Neural cell (in vitro differentiated cells): Measurements from ENCODE around the gene FAM184A. TPM values are rescaled to one million over a fixed set of nuclear protein-coding genes. Genes with fewer than 3 reads are reported as not detected.

Source experiments
- H2AFZ ChIP-seq: fragments of 200-600, 300-800 bp; sonication (generic), shearing (Covaris generic); 2 replicates; pipeline ENCODE4 v1.6.0; 2014; ENCODE audit warnings: low read depth, mild to moderate bottlenecking, antibody characterized with exemption, low read length, moderate library complexity
- H3F3A ChIP-seq: fragments of 200-600 bp; shearing (Covaris generic); 2 replicates; pipeline ENCODE4 v1.6.1; 2016; ENCODE audit warnings: mild to moderate bottlenecking, moderate library complexity, mixed read lengths, antibody characterized with exemption, low read length; ENCODE audit not compliant: insufficient read depth, poor library complexity, severe bottlenecking
- H3K27ac ChIP-seq: fragments of 200-600, 300-800 bp; sonication (generic), shearing (Covaris generic); 2 replicates; pipeline ENCODE4 v1.5.1; 2014; ENCODE audit warnings: mild to moderate bottlenecking, low read length, moderate library complexity
- H3K27me3 ChIP-seq: fragments of 300-800, 200-600 bp; sonication (generic), shearing (Covaris generic); 2 replicates; pipeline ENCODE4 v1.6.0; 2014; ENCODE audit warnings: mild to moderate bottlenecking, low read depth, low read length, moderate library complexity; ENCODE audit not compliant: insufficient read depth
- H3K36me3 ChIP-seq: fragments of 300-800, 200-600 bp; sonication (generic), shearing (Covaris generic); 2 replicates; pipeline ENCODE4 v1.5.1; 2014; ENCODE audit warnings: mild to moderate bottlenecking, antibody characterized with exemption, low read length, moderate library complexity; ENCODE audit not compliant: insufficient read depth
- H3K4me2 ChIP-seq: fragments of 300-800, 200-600 bp; sonication (generic), shearing (Covaris generic); 2 replicates; pipeline ENCODE4 v1.6.0; 2014; ENCODE audit warnings: mild to moderate bottlenecking, low read length
- H3K4me3 ChIP-seq: fragments of 300-800, 200-600 bp; sonication (generic), shearing (Covaris generic); 2 replicates; pipeline ENCODE4 v1.5.1; 2014; ENCODE audit warnings: mild to moderate bottlenecking, low read length, moderate library complexity
- H3K79me2 ChIP-seq: fragments of 200-600 bp; shearing (Covaris generic); replicated peaks from 2 replicates; pipeline ENCODE4 v1.6.0; 2014; ENCODE audit warnings: mild to moderate bottlenecking, low read length, moderate library complexity; ENCODE audit not compliant: insufficient read depth
- H3K9ac ChIP-seq: fragments of 300-800, 200-600 bp; sonication (generic), shearing (Covaris generic); 2 replicates; pipeline ENCODE4 v1.6.1; 2016; ENCODE audit warnings: mild to moderate bottlenecking, low read length, mixed read lengths
- H3K9me2 ChIP-seq: fragments of 200-600 bp; shearing (Covaris generic); 2 replicates; pipeline ENCODE4 v1.6.1; 2016; ENCODE audit warnings: mild to moderate bottlenecking, low read length, mixed read lengths; ENCODE audit not compliant: insufficient read depth
- H3K9me3 ChIP-seq: fragments of 200-600, 300-800 bp; sonication (generic), shearing (Covaris generic); 2 replicates; pipeline ENCODE4 v1.6.1; 2016; ENCODE audit warnings: mild to moderate bottlenecking, mixed run types, low read length, moderate library complexity, mixed read lengths
- H4K20me1 ChIP-seq: fragments of 200-600 bp; shearing (Covaris generic); 2 replicates; pipeline ENCODE4 v1.6.1; 2016; ENCODE audit warnings: mild to moderate bottlenecking, mixed run types; ENCODE audit not compliant: insufficient read depth
- EP300 ChIP-seq: fragments of 450-650 bp; conservative IDR thresholded peaks from 2 replicates; pipeline ENCODE4 v1.6.1; 2014; ENCODE audit warnings: antibody characterized with exemption, mild to moderate bottlenecking, moderate library complexity; ENCODE audit not compliant: poor library complexity, severe bottlenecking
- EZH2 ChIP-seq: fragments of 200-600, 300-800 bp; shearing (Covaris generic), sonication (generic); IDR thresholded peaks from 2 replicates; pipeline ENCODE4 v1.6.1; 2014; ENCODE audit warnings: antibody characterized with exemption, low read length, borderline replicate concordance, mild to moderate bottlenecking; ENCODE audit not compliant: insufficient read depth, poor library complexity, severe bottlenecking
- MXI1 ChIP-seq: fragments of 450-650 bp; conservative IDR thresholded peaks from 2 replicates; pipeline ENCODE4 v1.6.1; 2014; ENCODE audit warnings: antibody characterized with exemption, mild to moderate bottlenecking; ENCODE audit not compliant: poor library complexity, severe bottlenecking
- POLR2AphosphoS5 ChIP-seq: IDR thresholded peaks from 2 replicates; pipeline ENCODE4 v1.6.1; 2012
- RAD21 ChIP-seq: fragments of 450-650 bp; conservative IDR thresholded peaks from 2 replicates; pipeline ENCODE4 v1.6.1; 2014; ENCODE audit warnings: antibody characterized with exemption, mild to moderate bottlenecking, moderate library complexity
- SMC3 ChIP-seq: fragments of 450-650 bp; conservative IDR thresholded peaks from 2 replicates; pipeline ENCODE4 v1.6.1; 2014; ENCODE audit warnings: antibody characterized with exemption, mild to moderate bottlenecking, moderate library complexity; ENCODE audit not compliant: poor library complexity
- TAF1 ChIP-seq: IDR thresholded peaks from 2 replicates; pipeline ENCODE4 v1.6.1; 2012; ENCODE audit warnings: low read depth
- polyA plus RNA-seq: library from polyadenylated mRNA; depleted of rRNA; stranded (reverse); fragments of >200 nt; gene quantifications from 2 replicates; pipeline ENCODE4 v1.2.3, GENCODE V29; 2014
- TF ChIP-seq, protein P1 (sequence below): IDR thresholded peaks from 2 replicates; pipeline ENCODE4 v1.6.1; 2012; ENCODE audit warnings: borderline replicate concordance
- TF ChIP-seq, protein P2 (sequence below): fragments of 450-650 bp; IDR thresholded peaks from 2 replicates; pipeline ENCODE4 v1.5.1; 2014; ENCODE audit warnings: antibody characterized with exemption, mild to moderate bottlenecking, moderate library complexity; ENCODE audit not compliant: poor library complexity, severe bottlenecking

Gene FAM184A
- polyA plus RNA-seq, 1 donor from 2014 or later, result 47.5 TPM

DNA sequence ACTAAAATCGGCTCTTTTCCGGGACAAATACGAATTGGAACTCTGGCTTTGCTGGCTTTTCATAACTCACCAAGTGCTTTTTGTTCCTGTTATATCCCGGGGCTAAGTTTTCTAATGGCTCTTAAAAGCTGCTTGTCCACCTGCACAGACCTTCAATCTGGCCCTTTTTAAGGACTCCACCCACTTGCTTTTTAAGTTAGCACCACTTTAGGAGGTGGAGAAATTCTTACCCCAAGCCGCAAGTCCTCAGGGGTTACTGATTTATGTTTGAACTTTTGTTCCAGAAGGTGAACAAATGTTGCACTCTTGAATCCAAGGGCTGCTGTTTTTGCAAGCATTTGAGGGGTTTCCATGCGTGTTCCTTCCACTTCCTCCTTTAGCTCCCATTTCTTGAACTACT, 37.8 kb downstream of the FAM184A start:
- no peak overlapping the region for H3K4me3 ChIP-seq
- TF ChIP-seq, protein P1, sequence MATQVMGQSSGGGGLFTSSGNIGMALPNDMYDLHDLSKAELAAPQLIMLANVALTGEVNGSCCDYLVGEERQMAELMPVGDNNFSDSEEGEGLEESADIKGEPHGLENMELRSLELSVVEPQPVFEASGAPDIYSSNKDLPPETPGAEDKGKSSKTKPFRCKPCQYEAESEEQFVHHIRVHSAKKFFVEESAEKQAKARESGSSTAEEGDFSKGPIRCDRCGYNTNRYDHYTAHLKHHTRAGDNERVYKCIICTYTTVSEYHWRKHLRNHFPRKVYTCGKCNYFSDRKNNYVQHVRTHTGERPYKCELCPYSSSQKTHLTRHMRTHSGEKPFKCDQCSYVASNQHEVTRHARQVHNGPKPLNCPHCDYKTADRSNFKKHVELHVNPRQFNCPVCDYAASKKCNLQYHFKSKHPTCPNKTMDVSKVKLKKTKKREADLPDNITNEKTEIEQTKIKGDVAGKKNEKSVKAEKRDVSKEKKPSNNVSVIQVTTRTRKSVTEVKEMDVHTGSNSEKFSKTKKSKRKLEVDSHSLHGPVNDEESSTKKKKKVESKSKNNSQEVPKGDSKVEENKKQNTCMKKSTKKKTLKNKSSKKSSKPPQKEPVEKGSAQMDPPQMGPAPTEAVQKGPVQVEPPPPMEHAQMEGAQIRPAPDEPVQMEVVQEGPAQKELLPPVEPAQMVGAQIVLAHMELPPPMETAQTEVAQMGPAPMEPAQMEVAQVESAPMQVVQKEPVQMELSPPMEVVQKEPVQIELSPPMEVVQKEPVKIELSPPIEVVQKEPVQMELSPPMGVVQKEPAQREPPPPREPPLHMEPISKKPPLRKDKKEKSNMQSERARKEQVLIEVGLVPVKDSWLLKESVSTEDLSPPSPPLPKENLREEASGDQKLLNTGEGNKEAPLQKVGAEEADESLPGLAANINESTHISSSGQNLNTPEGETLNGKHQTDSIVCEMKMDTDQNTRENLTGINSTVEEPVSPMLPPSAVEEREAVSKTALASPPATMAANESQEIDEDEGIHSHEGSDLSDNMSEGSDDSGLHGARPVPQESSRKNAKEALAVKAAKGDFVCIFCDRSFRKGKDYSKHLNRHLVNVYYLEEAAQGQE, result no peak
- TF ChIP-seq MXI1 (no peak), EZH2 (no peak), SMC3 (no peak), TAF1 (no peak), EP300 (no peak), POLR2AphosphoS5 (no peak), RAD21 (no peak)
- TF ChIP-seq, protein P2, sequence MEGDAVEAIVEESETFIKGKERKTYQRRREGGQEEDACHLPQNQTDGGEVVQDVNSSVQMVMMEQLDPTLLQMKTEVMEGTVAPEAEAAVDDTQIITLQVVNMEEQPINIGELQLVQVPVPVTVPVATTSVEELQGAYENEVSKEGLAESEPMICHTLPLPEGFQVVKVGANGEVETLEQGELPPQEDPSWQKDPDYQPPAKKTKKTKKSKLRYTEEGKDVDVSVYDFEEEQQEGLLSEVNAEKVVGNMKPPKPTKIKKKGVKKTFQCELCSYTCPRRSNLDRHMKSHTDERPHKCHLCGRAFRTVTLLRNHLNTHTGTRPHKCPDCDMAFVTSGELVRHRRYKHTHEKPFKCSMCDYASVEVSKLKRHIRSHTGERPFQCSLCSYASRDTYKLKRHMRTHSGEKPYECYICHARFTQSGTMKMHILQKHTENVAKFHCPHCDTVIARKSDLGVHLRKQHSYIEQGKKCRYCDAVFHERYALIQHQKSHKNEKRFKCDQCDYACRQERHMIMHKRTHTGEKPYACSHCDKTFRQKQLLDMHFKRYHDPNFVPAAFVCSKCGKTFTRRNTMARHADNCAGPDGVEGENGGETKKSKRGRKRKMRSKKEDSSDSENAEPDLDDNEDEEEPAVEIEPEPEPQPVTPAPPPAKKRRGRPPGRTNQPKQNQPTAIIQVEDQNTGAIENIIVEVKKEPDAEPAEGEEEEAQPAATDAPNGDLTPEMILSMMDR, result no peak
- H3K9ac ChIP-seq, result no peak overlapping the region
- H4K20me1 ChIP-seq, result no peaks in the 10 kb centered on the region
- H2AFZ ChIP-seq, result no peak overlapping the region
- no peaks in the 10 kb centered on the region for H3F3A ChIP-seq
- no peaks in the 10 kb centered on the region for H3K27me3 ChIP-seq
- H3K4me2 ChIP-seq, result no peak overlapping the region
- no peaks in the 10 kb centered on the region for H3K9me2 ChIP-seq
- H3K27ac ChIP-seq, result no peak overlapping the region
- no peaks in the 10 kb centered on the region for H3K79me2 ChIP-seq
- no peaks in the 10 kb centered on the region for H3K9me3 ChIP-seq
- H3K36me3 ChIP-seq, result no peaks in the 10 kb centered on the region

DNA sequence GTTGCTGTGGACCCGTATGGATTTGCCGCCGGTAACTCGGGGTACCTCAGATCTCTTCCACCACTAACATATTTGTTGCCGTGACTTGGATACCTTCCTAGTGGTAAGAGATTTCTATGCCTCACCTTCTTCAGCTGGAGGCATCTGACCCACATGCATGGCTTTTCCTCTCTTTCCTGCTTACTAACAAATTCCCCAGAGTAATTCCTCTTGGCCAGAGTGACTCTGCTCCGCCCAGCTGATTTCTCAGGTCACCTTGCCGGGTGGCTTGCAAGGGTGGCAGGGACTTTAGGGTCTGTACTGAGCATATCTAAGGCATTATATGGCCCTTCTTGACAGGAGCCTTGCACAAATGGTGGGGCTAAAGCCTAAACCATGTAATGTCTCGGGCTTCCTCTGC, 38.2 kb downstream of the FAM184A start:
- Histone ChIP-seq H3K9ac (no peak overlapping the region), H3K79me2 (no peaks in the 10 kb centered on the region), H3K27me3 (no peaks in the 10 kb centered on the region), H3K4me2 (no peak overlapping the region), H3K27ac (no peak overlapping the region), H3F3A (no peaks in the 10 kb centered on the region), H4K20me1 (no peaks in the 10 kb centered on the region), H3K9me3 (no peaks in the 10 kb centered on the region), H2AFZ (no peak overlapping the region), H3K36me3 (no peaks in the 10 kb centered on the region), H3K4me3 (no peak overlapping the region), H3K9me2 (no peaks in the 10 kb centered on the region)
- TF ChIP-seq EZH2 (no peak), POLR2AphosphoS5 (no peak), SMC3 (no peak), TAF1 (no peak), RAD21 (no peak), EP300 (no peak), MXI1 (no peak)
- TF ChIP-seq, protein P2, result no peak
- TF ChIP-seq, protein P1, result no peak
